ENCODE data around the gene GTF3C5.

Gene GTF3C5

DNA sequence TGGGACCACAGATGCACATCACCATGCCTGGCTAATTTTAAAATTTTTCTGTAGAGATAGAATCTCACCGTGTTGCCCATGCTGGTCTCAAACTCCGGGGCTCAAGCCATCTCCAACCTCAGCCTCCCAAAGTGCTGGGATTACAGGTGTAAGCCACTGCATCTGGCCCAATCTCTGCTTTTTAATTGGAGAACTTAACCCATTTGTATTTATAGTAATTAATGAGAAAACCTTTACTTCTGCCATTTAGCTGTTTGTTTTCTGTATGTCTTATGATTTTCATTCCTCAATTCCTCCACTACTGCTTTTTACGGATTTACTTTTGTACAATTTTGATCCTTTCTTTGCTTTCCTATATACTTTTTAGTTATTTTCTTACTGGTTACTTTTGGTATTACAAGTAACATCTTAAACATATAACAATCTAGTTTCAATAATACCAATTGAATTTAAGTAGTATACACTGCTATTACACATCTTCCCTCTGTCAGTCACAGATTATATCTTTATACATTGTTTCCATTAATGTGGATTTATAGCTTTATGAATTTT lies 64.1 kb downstream of the GTF3C5 start:
- DNase-seq: no peak

DNA sequence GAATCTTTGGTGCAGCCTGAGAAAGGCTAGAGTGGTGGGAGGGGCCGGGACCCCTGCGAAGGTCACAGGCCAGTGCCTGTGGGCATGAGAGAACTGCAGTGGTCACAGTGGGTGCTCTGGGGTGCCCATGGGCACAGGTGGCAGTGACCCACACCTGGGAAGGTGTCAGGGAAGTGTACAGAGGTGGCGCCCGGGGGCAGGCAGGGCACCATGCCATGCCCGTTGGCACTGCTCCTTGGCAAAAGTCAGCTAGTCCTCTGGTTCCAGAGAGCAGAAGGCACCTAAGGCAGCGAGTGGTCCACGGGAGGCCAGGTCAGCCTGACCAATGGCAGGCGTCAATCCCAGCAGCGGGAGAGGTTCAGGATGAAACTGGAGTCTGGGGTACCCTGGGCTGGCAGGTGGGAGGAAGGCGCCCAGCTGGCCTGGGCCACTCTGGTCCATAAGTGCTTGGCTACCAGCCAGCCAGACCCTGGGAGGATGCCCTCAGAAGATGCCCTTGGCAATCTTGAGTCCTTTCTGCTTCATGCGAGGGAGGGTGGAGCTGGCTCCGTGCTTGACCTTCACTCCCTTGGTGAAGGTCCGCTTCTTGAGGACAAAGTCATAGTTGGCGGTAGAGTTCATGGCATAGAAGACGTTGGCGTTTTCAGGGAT lies 67.4 kb downstream of the GTF3C5 start:
- no peak for DNase-seq

DNA sequence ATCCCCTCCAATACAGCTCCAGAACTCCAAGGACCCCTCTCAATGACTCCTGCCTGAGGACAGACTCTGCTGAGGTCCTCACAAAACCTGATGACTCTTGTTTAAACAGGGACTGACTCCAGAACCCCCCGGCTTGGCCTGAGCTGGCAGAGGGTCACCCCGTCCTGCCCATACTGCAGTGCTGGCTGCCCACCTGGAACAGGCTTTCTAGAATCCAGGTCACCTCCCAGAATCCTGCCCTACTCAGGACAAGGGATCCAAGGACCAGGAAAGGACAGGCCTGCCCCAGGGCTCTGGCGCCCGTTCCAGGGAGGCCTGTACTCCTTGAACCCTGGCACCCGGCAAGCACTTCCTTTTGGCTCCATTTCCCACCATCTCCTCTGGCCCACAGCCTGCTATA lies 68.1 kb downstream of the GTF3C5 start:
- no peak for DNase-seq

DNA sequence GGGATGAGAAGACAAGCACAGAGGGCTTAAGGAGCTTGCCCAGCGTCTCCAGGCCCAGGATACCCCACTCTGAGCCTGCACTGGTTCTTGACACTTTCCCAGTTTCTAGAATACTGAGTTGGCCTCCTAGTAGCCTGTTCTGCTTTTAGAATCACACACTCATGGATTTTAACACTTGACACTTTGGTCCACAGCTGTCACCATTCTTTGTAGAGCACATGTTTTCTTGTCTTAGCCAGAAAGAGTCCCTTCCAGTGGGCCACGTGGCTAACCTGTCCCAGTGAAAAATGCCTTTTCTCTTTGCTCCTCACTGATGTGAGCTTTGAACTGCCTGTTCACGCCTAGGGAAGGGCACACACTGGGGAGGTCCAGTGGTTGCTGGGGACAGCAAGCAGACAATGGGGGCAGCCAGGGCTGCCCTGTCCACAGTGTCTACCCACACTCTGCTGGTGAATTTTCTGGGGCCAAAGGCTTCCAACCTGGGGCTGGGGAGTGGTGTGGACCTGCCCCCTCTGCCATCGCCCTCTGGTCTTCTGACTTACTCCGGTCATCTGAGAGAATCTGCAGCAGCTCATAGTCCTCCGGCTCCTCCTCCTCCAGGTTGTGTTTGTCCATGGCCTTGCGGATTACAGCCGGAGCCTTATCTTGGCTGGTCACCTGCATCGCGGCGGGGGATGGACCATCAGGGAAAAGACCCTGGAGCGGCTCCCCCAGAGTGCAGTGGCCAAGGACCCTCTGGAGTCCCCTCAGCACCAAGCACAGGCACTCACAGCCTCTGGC lies 69.1 kb downstream of the GTF3C5 start:
- DNase-seq: no peak

DNA sequence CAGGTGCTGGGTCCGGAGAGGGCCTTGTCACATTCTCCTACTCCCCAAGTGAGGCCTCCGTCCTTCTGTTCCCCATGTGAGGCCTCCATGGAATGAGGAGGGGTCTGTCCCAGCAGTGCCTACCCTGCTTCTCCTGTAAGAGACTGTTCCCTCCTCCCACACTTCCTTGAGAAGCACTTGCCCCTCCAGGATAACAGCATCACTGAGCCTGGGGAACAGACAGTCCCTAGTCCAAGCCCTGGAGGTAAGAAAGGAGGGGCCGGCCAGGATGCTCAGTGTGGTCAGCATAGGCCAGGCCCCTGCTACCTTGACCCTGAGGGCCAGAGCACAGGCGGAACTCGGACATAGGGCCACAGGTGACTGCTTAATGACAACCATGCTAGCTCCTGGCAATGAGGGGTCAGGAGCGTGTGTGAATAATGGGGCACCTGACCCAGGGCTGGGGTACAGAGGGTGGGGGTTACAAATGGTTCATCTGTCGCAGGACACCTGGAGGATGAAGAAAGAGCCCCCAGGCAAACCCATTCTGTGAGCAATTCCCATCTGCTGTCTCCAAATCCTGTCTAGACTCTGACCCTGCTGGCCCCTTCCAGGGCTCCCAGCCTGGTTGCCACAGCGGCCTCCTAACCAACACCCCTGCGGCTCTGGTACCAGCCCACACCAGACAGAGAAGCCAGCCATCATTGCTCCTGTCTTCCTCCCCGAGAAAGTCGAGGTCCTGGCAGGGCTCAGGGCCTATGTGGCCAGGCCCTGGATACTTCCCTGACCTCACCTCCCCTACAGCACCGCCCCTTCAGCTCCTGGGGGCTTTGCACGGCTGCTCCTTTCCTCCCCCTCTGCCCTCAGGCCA lies 69.9 kb downstream of the GTF3C5 start:
- no peak for DNase-seq

DNA sequence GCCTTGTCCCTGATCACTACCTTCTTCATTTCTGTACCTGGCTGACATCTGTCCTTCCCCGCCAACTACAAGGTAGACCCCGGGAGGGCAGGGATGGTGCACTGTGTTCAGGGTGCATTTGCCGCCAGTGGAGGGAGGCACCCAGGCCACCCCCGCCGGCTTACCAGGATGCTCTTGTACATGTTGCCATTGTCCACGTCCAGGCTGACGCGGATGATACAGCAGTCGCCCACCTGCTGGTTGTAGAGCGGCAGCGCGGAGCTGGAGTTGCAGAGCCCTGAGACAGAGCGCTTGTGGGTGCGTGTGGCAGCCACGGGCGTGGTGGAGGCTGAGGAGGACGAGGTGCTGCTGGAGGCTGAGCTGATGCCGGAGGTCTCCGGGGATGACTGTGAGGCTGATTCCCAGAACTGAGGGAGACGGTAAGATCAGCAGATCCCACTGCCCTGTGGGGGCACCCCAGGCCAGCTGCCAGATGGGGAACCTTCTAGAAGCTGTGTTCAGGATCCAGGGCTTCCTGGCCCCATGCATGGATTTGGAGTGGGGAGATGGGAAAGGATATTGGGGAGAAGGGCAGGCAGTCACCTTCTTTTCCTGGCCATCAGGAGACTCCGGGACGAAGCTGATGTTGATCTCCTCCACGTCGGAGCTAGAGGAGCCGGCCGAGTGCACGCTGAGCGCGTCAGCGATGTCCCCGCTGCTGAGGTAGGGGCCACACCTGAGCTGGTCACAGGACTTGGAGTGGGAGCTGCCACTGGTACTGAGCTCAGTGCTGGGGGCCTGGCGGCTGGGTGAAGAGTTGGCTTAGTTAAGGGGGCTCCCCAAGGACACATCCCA lies 70.8 kb downstream of the GTF3C5 start:
- no peak for DNase-seq

DNA sequence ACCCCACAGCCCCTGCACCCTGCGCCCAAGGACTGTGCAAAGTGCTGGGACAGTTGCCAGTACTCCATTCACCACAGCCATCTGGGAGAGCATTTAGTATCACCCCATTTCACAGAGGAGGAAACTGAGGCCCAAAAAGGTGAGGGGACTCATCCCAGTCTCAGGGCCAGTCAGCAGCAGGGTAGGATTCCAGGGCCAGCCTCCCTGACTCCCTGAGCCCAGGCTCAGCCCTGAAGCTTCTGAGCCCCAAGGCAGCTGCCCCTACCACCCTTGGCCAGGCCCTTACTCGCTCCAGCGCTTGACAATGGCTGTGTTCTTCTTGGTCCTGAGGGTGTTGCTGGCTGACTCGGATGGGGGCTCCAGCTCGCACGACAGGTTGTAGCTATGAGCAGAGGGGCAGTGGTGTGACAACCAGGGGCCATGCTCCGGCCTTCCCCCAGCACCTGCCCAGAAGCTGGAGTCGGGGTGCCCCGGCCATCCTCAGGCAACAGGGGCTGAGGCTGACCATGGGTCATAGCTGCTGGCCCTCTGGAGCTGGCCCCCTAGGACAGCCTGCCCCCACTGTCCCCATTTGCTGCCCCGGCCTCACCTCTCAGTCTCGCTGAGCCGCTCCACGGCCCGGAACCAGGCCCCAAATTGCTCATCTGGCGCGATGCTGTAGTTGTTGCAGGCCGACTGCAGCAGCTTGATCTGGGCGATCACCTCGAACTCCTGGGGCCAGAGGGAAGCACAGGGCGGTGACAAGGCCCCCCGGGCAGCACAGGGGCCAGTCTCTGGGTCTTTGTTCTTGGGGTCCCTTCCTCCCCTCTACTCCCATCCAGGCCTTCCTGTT lies 71.6 kb downstream of the GTF3C5 start:
- DNase-seq: no peak

DNA sequence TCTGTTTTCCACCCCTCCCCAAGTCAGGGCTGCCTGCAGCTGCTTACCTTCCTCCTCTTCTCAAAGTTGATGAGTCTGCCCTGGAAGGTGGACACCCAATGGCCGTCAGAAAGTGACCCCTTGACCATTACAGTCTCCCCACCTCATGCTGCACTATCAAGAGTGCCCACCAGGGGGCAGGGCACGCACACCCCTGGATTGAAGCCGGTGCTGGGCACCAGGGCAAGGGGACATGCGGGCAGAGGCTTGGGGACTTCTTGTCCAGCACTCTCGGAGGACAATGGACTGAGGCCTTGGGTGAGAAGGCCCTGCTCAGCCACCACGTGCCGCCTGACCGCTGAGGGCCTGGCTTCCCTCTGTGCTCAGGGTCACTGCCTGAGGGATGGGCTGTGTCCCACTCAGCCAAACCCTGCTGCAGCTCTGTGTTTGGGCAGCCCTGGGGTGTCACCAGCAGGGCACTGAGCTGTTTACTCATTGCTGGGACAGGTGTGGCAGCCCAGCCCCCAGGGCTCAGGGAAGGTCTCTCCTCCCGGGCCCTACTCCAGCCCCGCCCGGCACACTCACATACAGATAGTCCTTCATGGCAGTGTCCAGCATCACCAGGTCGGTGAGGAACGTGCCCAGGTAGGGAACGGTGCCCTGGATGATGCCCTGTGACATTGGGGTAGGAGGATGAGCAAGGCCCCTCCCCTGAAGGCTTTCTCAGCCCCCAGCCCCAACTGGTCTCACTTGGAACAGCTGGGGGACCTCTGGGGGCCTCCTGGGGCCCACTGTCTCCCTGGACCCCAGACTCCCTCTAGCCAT lies 72.6 kb downstream of the GTF3C5 start:
- peak; percentile 45 for DNase-seq

DNA sequence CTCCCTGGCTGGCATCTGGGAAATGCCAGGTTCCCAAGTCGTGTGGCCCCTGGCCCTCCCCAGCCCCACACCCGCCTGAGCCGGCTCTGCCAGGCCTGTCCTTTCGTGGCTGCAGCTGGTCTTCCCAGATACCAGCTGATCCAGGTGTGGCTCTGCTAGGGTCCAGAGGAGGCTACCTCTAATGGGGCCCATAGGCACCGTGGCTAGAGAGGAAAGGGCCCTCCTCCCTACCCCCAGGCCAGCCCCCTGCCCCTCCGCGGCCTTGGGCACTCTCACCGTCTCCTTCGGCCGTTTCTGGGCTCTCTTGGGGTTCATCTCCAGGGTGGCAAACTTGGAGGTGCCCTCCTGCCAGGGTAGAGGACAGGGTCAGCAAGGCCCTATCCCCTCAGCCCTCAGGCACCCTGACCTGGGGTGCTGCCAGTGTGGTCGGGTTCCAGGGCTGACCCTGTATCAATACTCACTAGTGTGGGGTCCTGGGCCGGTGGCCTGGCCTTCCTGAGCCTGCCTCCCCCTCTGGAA lies 73.2 kb downstream of the GTF3C5 start:
- no peak for DNase-seq

DNA sequence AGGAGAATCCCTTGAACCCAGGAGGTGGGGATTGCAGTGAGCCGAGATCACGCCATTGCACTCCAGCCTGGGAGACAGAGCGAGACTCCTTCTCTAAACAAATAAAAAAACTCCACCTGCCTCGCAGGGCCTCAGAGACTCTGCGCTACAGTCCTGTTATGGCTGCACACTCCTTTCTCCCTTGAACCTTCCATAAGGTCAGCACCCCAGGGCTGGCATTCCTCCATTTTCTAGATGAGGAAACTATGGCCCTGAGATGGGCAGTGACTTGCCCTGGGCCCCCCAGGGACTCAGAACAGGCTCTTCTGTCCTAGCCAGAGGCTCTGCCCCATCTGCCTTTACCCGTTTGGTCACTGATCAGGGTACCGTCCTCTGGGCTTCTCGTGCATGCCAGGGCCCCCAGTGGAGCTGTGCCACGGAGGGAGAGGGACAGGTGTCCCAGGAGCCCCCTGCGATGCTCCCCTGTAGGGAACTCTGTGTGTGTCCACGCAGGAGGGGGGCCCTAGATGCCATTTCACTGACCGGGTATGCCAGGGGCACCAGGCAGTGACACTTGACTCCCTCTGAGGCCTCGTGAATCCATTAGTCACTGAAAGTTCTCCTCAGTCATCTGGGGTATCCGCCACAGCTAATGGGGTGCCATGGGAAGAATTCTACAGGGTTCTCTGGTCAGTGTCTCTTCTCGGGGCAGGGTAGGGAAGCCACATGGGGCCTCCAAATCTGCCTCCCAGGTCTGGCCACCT lies 74.1 kb downstream of the GTF3C5 start:
- no peak for DNase-seq

DNA sequence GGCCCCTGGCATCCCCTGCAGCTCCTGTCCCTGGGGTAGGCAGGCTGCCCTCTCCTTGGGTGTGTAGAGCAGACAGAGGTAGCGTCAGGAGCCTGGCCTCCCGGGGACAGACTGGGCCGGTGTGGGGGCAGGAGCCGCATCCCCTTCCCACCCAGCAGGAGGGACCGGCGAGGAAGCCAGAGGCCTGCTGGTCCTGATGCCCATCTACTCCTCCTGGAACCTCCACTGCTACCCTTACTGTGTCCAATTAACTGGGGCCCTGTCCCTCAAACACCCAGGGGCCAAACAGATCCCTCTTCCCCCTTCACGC lies 74.6 kb downstream of the GTF3C5 start:
- DNase-seq: no peak

DNA sequence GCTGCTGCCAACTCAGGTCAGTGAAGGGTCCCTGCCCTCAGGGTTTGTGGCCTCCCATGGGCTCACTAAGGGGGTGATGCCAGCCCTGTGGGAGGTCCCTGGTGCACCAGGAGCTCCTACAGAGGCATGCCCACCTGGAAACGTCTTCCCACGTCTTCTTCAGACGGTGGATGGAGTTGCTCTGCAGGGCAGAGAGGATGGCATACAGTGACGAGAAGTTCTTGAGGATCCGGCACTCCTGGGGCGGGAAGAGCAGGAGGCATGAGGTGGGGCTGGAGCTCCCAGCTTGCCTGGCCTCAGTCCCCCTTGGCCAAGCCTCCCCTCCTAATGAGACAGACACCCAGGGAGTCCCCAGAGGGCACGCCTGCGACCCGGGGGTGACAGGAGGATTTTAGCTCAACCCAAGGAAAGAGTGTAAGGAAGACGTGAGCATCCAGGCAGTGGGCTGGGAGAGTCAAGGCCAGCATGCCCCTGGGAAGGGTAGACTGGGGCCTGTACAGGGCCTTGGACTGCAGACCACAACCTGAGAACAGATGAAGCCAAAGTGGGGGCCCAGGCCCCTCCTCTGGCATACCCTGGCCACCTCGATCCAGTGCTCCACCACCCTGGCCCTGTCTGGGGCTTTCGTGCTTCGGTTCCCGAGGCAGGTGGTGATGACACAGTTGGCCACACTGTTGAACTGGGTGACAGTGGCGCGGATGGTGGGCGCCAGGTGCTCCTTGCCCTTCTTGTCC lies 75.9 kb downstream of the GTF3C5 start:
- DNase-seq: no peak

DNA sequence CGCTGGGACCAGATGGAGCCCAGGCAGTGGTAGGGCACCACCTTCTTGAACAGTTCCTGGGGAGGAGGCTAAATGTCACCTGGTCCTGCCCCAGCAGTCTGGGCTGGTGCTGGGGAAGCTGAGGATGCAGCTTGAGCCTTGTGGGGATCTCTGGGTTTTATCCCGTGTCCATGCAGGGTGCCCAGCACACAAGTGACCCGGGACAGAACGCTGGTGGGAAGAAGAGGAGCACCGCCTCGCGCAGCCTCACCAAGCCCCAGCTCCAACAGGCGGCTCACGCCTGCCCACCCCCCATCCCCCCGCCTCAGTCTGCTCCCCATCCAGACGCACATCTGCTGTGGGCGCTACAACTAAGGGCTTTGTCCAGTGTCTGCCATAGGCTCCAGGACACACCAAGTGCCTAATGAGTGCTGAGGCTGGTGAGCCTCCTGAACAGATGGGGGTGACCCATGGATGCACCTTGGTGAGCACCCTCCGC lies 76.5 kb downstream of the GTF3C5 start:
- DNase-seq: no peak

Measured in effector CD4-positive, alpha-beta T cell (primary cell).